ENCODE results near the gene ZNF629. TPM values are rescaled to one million over a fixed set of nuclear protein-coding genes. Genes with fewer than 3 reads are reported as not detected.
A peak's percentile ranks its signal among the peaks of the same experiment; 100 is the strongest.
"Not testable (repeated sequence)": the region's sequence is repeated elsewhere in the genome, so short reads cannot be mapped to it uniquely, and the experiment has no call there.

Gene ZNF629
- 26.9 and 35.5 TPM in 2 replicates for total RNA-seq (ENCODE audit: low replicate concordance)
- long read RNA-seq, partial matches to known transcripts: 0 of 15 reads
- long read RNA-seq, other reads (novel, unspliced or antisense): 15 of 15 reads

GRCh38 chr16:30786936-30787612 lies at the start of gene ZNF629:
Gene ZNF629, minus strand, starts transcription at chr16:30787205. Its CDS starts 2,723 bp downstream, at chr16:30784482.
- Mint-ChIP-seq H3K36me3 (no peaks in the 10 kb centered on the region), H3K4me3 (peak within 1 kb of the TSS; percentile 92), H3K9me3 (no peaks in the 10 kb centered on the region), H3K27me3 (no peaks in the 10 kb centered on the region), H3K27ac (peak within 1 kb of the TSS; percentile 82), H3K4me1 (ENCODE audit: unreplicated experiment) (peaks cover 19% of the 10 kb centered on the region)
- no peak for TF ChIP-seq CTCF (conservative IDR thresholded peaks at IDR 0.05)
- DNase-seq (ENCODE audit: extremely low spot score, unreplicated experiment): no peak

- no peaks in the 10 kb centered on the region for H3K9me3 Mint-ChIP-seq
- no peaks in the 10 kb centered on the region for H3K27me3 Mint-ChIP-seq
- H3K27ac Mint-ChIP-seq: no peak overlapping the region
- no peak overlapping the region for H3K4me3 Mint-ChIP-seq
- no peaks in the 10 kb centered on the region for H3K36me3 Mint-ChIP-seq
- no peak for TF ChIP-seq CTCF (conservative IDR thresholded peaks at IDR 0.05)
- H3K4me1 Mint-ChIP-seq (ENCODE audit: unreplicated experiment): peaks cover 1% of the 10 kb centered on the region
- DNase-seq (ENCODE audit: extremely low spot score, unreplicated experiment): no peak
Measured at GRCh38 chr16:30834130-30834740, 47.2 kb upstream of the ZNF629 start.

- peaks cover 4% of the 10 kb centered on the region for H3K27me3 Mint-ChIP-seq
- no peaks in the 10 kb centered on the region for H3K36me3 Mint-ChIP-seq
- H3K4me3 Mint-ChIP-seq: no peak overlapping the region
- DNase-seq (ENCODE audit: extremely low spot score, unreplicated experiment): no peak
- peaks cover 4% of the 10 kb centered on the region for H3K4me1 Mint-ChIP-seq (ENCODE audit: unreplicated experiment)
- no peaks in the 10 kb centered on the region for H3K9me3 Mint-ChIP-seq
- TF ChIP-seq CTCF (conservative IDR thresholded peaks at IDR 0.05): no peak
- no peak overlapping the region for H3K27ac Mint-ChIP-seq
Measured at GRCh38 chr16:30830072-30830417, 43.0 kb upstream of the ZNF629 start.

- peaks cover 4% of the 10 kb centered on the region for H3K27me3 Mint-ChIP-seq
- H3K27ac Mint-ChIP-seq: no peak overlapping the region
- no peak overlapping the region for H3K4me3 Mint-ChIP-seq
- H3K36me3 Mint-ChIP-seq: no peaks in the 10 kb centered on the region
- peak; percentile 18 for TF ChIP-seq CTCF (conservative IDR thresholded peaks at IDR 0.05)
- DNase-seq (ENCODE audit: extremely low spot score, unreplicated experiment): no peak
- H3K4me1 Mint-ChIP-seq (ENCODE audit: unreplicated experiment): peaks cover 4% of the 10 kb centered on the region
- no peaks in the 10 kb centered on the region for H3K9me3 Mint-ChIP-seq
Measured at GRCh38 chr16:30829130-30830071, 42.4 kb upstream of the ZNF629 start.

- no peaks in the 10 kb centered on the region for H3K36me3 Mint-ChIP-seq
- TF ChIP-seq CTCF (conservative IDR thresholded peaks at IDR 0.05): no peak
Measured at GRCh38 chr16:30821891-30822290, 34.9 kb upstream of the ZNF629 start.

GRCh38 chr16:30821441-30821840 lies 34.4 kb upstream of the ZNF629 start:
- not testable (repeated sequence) for H3K27ac Mint-ChIP-seq; H3K4me3 Mint-ChIP-seq; DNase-seq (ENCODE audit: extremely low spot score, unreplicated experiment)

More at GRCh38 chr16:30821891-30822290, 34.9 kb upstream of the ZNF629 start:
- H3K27me3 Mint-ChIP-seq: no peaks in the 10 kb centered on the region
- no peak for DNase-seq (ENCODE audit: extremely low spot score, unreplicated experiment)
- no peak overlapping the region for H3K4me3 Mint-ChIP-seq
- no peak overlapping the region for H3K27ac Mint-ChIP-seq
- no peaks in the 10 kb centered on the region for H3K9me3 Mint-ChIP-seq
- H3K4me1 Mint-ChIP-seq (ENCODE audit: unreplicated experiment): peaks cover 4% of the 10 kb centered on the region

More at GRCh38 chr16:30821441-30821840, 34.4 kb upstream of the ZNF629 start:
- not testable (repeated sequence) for H3K27me3 Mint-ChIP-seq; H3K4me1 Mint-ChIP-seq (ENCODE audit: unreplicated experiment); H3K36me3 Mint-ChIP-seq; H3K9me3 Mint-ChIP-seq

Data from type B pancreatic cell (in vitro differentiated cells).